Aorta (tissue), 5 donors: ENCODE measurements around the gene PSMB7. TPM values are rescaled to one million over a fixed set of nuclear protein-coding genes. Genes with fewer than 3 reads are reported as not detected.

Experiments
- ATAC-seq: fragments of 200-7000 bp; cut with Tn5 transposase; one replicate; pipeline ENCODE4 v1.9.1; 2022; ENCODE audit warnings: moderate library complexity; ENCODE audit not compliant: low FRiP score
- DNase-seq, 2 donors: peaks; one replicate each; pipeline ENCODE4 v3.0.0-alpha.2; 2020
- H3K27ac ChIP-seq, 2 donors: one replicate each; pipeline ENCODE4 v1.5.1; 2013; ENCODE audit warnings: low read length in 2 of 2, mild to moderate bottlenecking in 2 of 2, moderate library complexity in 2 of 2, control low read depth in 1 of 2, inconsistent platforms in 1 of 2, low read depth in 1 of 2
- H3K27me3 ChIP-seq, 2 donors: one replicate each; pipeline ENCODE4 v1.6.1; 2013; ENCODE audit warnings: control low read depth in 1 of 2, low read length in 1 of 2, mild to moderate bottlenecking in 1 of 2, moderate library complexity in 1 of 2; ENCODE audit not compliant: insufficient read depth in 2 of 2, control insufficient read depth in 1 of 2
- H3K36me3 ChIP-seq, 2 donors: one replicate each; pipeline ENCODE4 v1.6.1; 2013; ENCODE audit warnings: control low read depth in 1 of 2, low read length in 1 of 2, mild to moderate bottlenecking in 1 of 2; ENCODE audit not compliant: insufficient read depth in 2 of 2, control insufficient read depth in 1 of 2
- H3K4me1 ChIP-seq, 2 donors: one replicate each; pipeline ENCODE4 v1.6.1; 2013; ENCODE audit warnings: low read length in 2 of 2, control low read depth in 1 of 2, mild to moderate bottlenecking in 1 of 2, moderate library complexity in 1 of 2; ENCODE audit not compliant: insufficient read depth in 2 of 2, control insufficient read depth in 1 of 2
- H3K4me3 ChIP-seq, 2 donors: one replicate each; pipeline ENCODE4 v1.5.1; 2013; ENCODE audit warnings: low read length in 2 of 2, control low read depth in 1 of 2, mild to moderate bottlenecking in 1 of 2
- H3K9me3 ChIP-seq: one replicate; pipeline ENCODE4 v1.6.1; 2013; ENCODE audit warnings: mild to moderate bottlenecking, low read length; ENCODE audit not compliant: control insufficient read depth
- WGBS, 2 donors: extraction: QIAGEN DNeasy Blood & Tissue Kit; methylation state at CpG; one replicate each; pipeline ENCODE4 v1.1.7; 2013; 5-methylcytosine and 5-hydroxymethylcytosine counted together
- intact Hi-C, 2 donors: fragments of 100-400 bp; cut with DNase I; formaldehyde crosslinking; loops; one replicate each; pipeline versions ENCODE4 v1.14.2 to v1.15.0; 2022
- polyA plus RNA-seq, 2 donors: library from polyadenylated mRNA; stranded (reverse); fragments of 200-250 nt; gene quantifications; one replicate each; pipeline ENCODE4 v1.2.3, GENCODE V29; 2013
- total RNA-seq, 2 donors: library from RNA; stranded (reverse); fragmentation: NEBNext Ultra II Directional; extraction: Animal tissue kit (Norgen Biotek cat#: 25700); gene quantifications; one replicate each; pipeline ENCODE4 v1.2.1, GENCODE V29; 2021
- donor health status: healthy with polysubstance abuse.
- donor health status: Bipolar disorder and iron deficiency.
- donor health status: DM: no; HTN: no; CAD: no.
- donor health status: DM: no; HTN: no; CAD: no.
- donor health status: DM: yes; HTN: yes; CAD: no.

Gene PSMB7
- total and polyA plus RNA-seq, 4 donors = 75.9 to 153 (median 90.1) TPM

DNA sequence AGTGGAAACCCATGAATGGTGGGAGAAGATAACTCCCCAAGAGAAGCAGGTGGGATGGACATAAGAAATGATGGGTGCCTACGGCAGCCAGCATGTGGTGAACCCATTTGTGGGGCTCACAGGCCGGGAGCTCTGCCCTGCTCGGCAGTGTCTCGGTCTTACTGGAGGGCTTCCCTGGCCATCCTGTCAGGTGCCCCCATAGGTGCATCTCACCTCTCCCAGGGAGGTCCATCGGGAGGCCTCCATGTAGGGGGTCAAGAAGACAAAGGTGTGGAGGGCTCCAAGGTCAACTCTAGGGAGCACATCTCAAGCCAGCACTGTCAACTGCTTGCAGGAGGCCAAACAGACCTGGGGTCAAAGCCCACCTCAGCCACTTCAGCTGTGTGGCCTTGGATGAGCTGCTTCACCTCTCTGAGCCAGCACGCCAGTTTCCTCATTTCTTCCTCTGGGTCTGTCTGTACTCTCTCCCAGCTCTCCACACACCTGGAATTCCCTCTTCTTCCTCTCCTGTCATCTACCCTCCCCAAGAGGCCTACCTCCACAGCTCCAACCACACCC is 24.5 kb upstream of the PSMB7 start:
- H3K4me3 ChIP-seq = no peak overlapping the region
- peaks cover 4% of the 10 kb centered on the region for H3K9me3 ChIP-seq
- intact Hi-C loops = no loop called here
- no peaks in the 10 kb centered on the region for H3K4me1 ChIP-seq
- no peaks in the 10 kb centered on the region for H3K36me3 ChIP-seq
- 96 to 97% methylated on average over 6 of the region's 6 CpGs for WGBS, 2 donors
- no peak overlapping the region for H3K27ac ChIP-seq
- no peak for ATAC-seq
- peak in 1 of 2 donors; percentile 6 for DNase-seq
- no peaks in the 10 kb centered on the region for H3K27me3 ChIP-seq

DNA sequence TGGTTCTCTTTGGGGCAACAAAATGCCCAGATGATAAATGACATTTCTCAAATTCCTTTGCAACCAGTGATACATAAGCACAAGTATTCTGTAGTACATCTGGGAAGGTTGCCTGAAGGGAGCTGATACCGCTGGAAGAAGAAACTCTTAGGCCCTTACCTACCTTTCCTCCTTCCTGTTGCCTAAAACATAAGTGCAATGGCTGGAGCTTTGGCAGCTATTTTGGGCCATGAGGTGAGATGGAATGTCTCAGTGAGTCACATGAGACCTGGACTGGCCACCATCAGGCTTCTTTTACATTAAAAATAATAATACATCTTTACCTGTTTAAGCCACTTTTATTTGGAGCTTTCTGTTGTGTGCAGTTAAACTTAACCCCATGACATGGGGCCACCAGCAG is 23.8 kb upstream of the PSMB7 start:
- DNase-seq (no peak), ATAC-seq (no peak)
- Histone ChIP-seq H3K27me3 (no peaks in the 10 kb centered on the region), H3K4me3 (no peak overlapping the region), H3K9me3 (peaks cover 4% of the 10 kb centered on the region), H3K4me1 (no peaks in the 10 kb centered on the region), H3K27ac (no peak overlapping the region), H3K36me3 (no peaks in the 10 kb centered on the region)
- 73 to 82% methylated on average over 1 of the region's 1 CpG for WGBS, 2 donors
- intact Hi-C loops = no loop called here

DNA sequence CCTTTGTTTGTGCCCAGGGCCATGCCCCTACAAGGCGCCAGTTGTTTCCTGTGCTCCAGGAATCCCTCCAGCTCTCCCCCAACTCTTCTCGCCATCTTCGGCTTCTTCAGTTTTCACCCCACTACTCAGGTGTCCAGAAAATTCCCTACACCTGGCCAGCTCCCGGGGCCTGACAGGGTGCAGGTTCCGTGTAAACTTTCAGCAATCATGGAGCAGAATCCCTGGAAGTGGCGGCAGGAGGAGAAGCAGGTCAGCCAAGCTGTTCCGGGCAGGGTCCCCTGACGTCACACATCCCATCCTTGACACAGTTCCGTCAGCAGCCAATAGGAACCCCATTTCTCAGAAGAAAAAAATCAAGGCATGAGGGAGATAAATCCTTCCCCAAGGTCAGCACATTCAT is 22.8 kb upstream of the PSMB7 start:
- Histone ChIP-seq H3K36me3 (no peaks in the 10 kb centered on the region), H3K27me3 (no peaks in the 10 kb centered on the region), H3K27ac (no peak overlapping the region), H3K4me1 (no peaks in the 10 kb centered on the region), H3K9me3 (peaks cover 4% of the 10 kb centered on the region), H3K4me3 (no peak overlapping the region)
- ATAC-seq = no peak
- no peak for DNase-seq
- intact Hi-C loops = no loop called here
- WGBS, 2 donors = 83 to 84% methylated on average over 9 of the region's 9 CpGs

DNA sequence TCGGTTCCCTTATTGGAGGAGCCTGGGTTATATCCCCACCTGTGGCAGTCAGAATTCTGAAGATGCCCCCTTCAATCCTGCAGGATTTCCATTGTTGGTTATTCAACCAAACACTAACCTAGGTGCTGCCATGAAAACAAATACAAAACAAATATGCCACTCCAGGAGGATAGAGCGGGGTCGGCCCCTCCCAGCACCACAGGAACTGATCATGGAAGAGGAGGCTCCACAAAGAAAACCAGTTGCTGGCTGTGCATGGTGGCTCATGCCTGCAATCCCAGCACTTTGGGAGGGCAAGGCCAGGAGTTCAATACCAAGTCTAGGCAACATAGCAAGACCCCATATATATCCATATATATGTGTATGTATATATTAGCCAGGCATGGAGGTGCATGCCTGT is 21.8 kb upstream of the PSMB7 start:
- Histone ChIP-seq H3K36me3 (no peaks in the 10 kb centered on the region), H3K4me1 (no peaks in the 10 kb centered on the region), H3K27ac (no peak overlapping the region), H3K4me3 (no peak overlapping the region), H3K9me3 (peaks cover 4% of the 10 kb centered on the region), H3K27me3 (no peaks in the 10 kb centered on the region)
- ATAC-seq (no peak), DNase-seq (no peak)
- 96 to 97% methylated on average over 3 of the region's 3 CpGs for WGBS, 2 donors
- intact Hi-C loops = no loop called here

DNA sequence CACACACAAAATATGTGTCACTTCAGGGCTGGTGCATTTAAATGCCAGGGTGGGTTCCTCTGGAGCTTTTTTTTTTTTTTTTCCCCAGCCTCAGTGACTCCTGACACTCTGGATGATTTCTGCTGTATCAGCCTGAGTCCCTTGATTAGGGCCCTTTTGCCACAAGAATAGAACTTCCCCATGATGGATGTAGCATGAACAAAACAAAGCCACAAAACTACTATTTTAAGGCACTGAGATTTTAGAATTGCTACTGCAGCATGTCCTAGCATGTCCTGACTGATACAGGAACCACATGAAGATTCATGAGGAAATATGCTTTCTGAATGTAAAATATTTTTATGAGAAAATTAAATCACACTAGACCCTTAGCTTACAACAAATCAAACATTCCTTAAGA is 21.1 kb upstream of the PSMB7 start:
- Histone ChIP-seq H3K4me1 (no peaks in the 10 kb centered on the region), H3K9me3 (peaks cover 4% of the 10 kb centered on the region), H3K4me3 (no peak overlapping the region), H3K27me3 (no peaks in the 10 kb centered on the region), H3K36me3 (no peaks in the 10 kb centered on the region), H3K27ac (no peak overlapping the region)
- ATAC-seq = no peak
- intact Hi-C loops = no loop called here
- DNase-seq = no peak

DNA sequence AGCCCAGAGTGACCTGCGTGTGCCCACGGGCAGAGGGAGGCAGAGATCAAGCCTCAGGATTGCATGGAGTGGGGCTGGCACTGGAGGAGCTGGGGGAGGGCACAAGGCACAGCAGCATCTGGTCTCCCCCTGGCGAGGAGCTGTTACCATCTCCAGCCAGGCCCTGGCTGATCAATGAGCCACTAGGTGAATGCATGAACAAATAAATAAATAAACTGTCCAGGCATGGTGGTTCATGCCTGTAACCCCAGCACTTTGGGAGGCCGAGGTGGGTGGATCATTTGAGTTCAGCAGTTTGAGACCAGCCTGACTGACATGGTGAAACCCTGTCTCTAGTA is 14.3 kb upstream of the PSMB7 start:
- H3K4me1 ChIP-seq = no peaks in the 10 kb centered on the region
- intact Hi-C loops = no loop called here
- WGBS, 2 donors = 84 to 86% methylated on average over 4 of the region's 4 CpGs
- ATAC-seq (no peak), DNase-seq (no peak)
- no peaks in the 10 kb centered on the region for H3K36me3 ChIP-seq
- no peak overlapping the region for H3K4me3 ChIP-seq
- no peaks in the 10 kb centered on the region for H3K27me3 ChIP-seq
- H3K27ac ChIP-seq = no peak overlapping the region
- no peaks in the 10 kb centered on the region for H3K9me3 ChIP-seq

DNA sequence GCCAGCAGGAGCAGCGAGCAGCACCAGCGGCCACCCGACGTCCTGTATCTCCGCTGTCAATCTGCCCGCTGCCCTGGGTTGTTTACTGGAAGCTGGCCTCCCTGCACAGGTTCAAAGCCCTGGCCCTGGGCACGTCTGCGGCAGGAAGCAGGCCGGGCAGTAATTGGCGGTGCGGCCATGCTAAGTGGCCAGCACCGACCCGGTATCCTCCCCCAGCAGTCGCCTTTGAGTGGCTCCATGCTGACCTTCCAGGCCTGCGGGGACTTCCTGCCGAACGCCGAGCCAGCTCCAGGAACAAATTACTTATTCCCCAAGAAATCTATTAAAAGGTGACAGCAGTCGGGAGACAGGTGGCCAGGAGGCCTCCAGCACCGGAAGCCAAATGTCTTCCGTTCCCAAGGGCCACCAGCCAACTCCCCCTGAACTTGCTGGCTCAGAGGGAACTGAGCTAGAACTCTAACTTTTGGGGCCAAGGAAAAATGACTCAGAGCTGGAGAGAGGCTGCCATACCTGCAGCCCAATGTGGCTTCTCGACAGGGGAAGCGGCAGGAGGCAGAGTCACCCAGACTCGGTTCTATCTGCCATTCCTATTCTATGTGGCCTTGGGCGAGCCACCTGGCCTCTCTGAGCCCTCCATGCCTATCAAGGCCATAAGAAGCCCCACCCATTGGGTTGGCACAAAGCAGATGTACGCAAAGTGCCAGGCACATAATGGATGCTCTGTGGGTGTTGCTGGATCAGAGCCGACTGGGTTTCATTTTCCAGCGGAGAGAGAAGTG is 13.7 kb upstream of the PSMB7 start:
- intact Hi-C loops = no loop called here

DNA sequence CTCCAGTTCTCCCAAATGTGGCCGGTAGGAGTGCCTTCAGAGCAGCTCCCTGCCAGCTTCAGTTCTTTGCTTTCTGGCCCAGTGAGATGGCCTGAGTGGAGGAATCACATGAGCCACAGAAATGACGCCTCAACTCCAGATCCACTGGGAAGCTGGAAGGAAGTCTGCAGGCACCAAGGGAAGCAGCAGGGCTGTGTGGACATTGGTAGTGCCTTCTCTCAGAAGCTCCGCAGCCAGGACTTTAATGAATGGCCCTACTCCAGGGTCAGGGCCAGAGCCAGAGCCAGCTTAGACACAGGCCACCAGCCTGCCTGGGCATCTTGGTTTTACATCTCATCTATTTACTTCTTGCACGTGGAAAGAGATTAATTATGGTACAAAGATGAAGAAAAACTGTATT is 12.0 kb upstream of the PSMB7 start:
- H3K27me3 ChIP-seq = no peaks in the 10 kb centered on the region
- intact Hi-C loops = no loop called here
- no peak overlapping the region for H3K4me3 ChIP-seq
- DNase-seq (no peak), ATAC-seq (no peak)
- 58 to 67% methylated on average over 4 of the region's 4 CpGs for WGBS, 2 donors
- no peaks in the 10 kb centered on the region for H3K36me3 ChIP-seq
- H3K4me1 ChIP-seq = no peaks in the 10 kb centered on the region
- no peaks in the 10 kb centered on the region for H3K9me3 ChIP-seq
- H3K27ac ChIP-seq = no peak overlapping the region

More for the DNA sequence above, 13.7 kb upstream of the PSMB7 start:
- H3K27ac ChIP-seq = no peak overlapping the region
- H3K27me3 ChIP-seq = no peaks in the 10 kb centered on the region
- no peaks in the 10 kb centered on the region for H3K9me3 ChIP-seq
- 68 to 78% methylated on average over 28 of the region's 28 CpGs for WGBS, 2 donors
- ATAC-seq (no peak), DNase-seq (no peak)
- no peaks in the 10 kb centered on the region for H3K36me3 ChIP-seq
- H3K4me1 ChIP-seq = no peaks in the 10 kb centered on the region
- H3K4me3 ChIP-seq = no peak overlapping the region

DNA sequence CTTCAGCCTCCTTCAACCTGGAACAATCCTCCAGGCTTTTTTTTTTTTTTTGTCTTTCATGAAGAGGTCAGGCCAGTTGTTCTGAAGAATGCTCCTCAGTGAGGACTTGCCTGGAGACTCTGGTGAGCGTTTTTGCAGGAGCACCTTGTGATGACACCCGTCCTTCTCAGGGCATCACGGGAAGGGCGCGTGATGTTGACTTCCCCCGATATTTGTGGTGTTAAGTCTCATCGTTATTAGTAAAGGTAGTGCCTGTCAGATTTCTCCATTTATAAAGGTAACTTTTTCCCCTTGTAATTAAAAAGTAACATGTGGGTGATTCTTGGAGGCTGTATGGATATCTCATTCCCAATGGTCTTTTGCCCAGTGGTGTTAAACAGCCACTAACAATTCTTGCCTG is 11.1 kb upstream of the PSMB7 start:
- H3K4me3 ChIP-seq = no peak overlapping the region
- no peak overlapping the region for H3K27ac ChIP-seq
- DNase-seq (no peak), ATAC-seq (no peak)
- intact Hi-C loops = no loop called here
- H3K9me3 ChIP-seq = no peaks in the 10 kb centered on the region
- WGBS, 2 donors = 89% methylated on average over 7 of the region's 7 CpGs
- H3K4me1 ChIP-seq = no peaks in the 10 kb centered on the region
- H3K27me3 ChIP-seq = no peaks in the 10 kb centered on the region
- no peaks in the 10 kb centered on the region for H3K36me3 ChIP-seq
